Thoracic aorta (tissue), 2 donors: ENCODE data around the gene FAM156A. TPM values are rescaled to one million over a fixed set of nuclear protein-coding genes. Genes with fewer than 3 reads are reported as not detected.
"Not testable (repeated sequence)": the region's sequence is repeated elsewhere in the genome, so short reads cannot be mapped to it uniquely, and the experiment has no call there.

Source experiments
- ATAC-seq: fragments of 150-250 bp; one replicate; pipeline ENCODE4 v1.8.0; 2017; ENCODE audit warnings: low read depth; ENCODE audit not compliant: insufficient number of reproducible peaks, low FRiP score
- DNase-seq: peaks from one replicate; pipeline ENCODE4 v3.0.0-alpha.2; 2020; ENCODE audit warnings: low spot score
- H3K27ac ChIP-seq, 2 donors: fragments of 200-600 bp; sonication (generic); 1 replicate in 1 of 2; 2 replicates in 1 of 2; pipeline ENCODE4 v1.5.1; 2016; ENCODE audit warnings: mild to moderate bottlenecking in 2 of 2, moderate library complexity in 2 of 2
- H3K27me3 ChIP-seq: fragments of 200-600 bp; sonication (generic); replicated peaks from 2 replicates; pipeline ENCODE4 v1.6.0; 2016; ENCODE audit warnings: mild to moderate bottlenecking; ENCODE audit not compliant: insufficient read depth
- H3K36me3 ChIP-seq: fragments of 200-600 bp; sonication (generic); one replicate; pipeline ENCODE4 v1.5.1; 2016
- H3K4me1 ChIP-seq, 2 donors: fragments of 200-600 bp; sonication (generic); 1 replicate in 1 of 2; 2 replicates in 1 of 2; pipeline versions ENCODE4 v1.5.1 to v1.6.0; 2016; ENCODE audit warnings: low read depth in 2 of 2, mild to moderate bottlenecking in 1 of 2; ENCODE audit not compliant: control insufficient read depth in 1 of 2
- H3K4me3 ChIP-seq: fragments of 200-600 bp; sonication (generic); 2 replicates; pipeline ENCODE4 v1.5.1; 2016; ENCODE audit warnings: mild to moderate bottlenecking
- H3K9me3 ChIP-seq: fragments of 200-600 bp; sonication (generic); 2 replicates; pipeline ENCODE4 v1.5.1; 2016
- CTCF ChIP-seq: fragments of 200-600 bp; sonication (generic); IDR thresholded peaks from one replicate; pipeline ENCODE4 v1.5.1; 2019; ENCODE audit warnings: antibody characterized with exemption
- total RNA-seq, 2 donors: library from RNA; depleted of rRNA; stranded (reverse); fragments of >200 nt; gene quantifications; one replicate each; pipeline versions ENCODE4 v1.1.0 to v1.2.3, GENCODE V29; 2016

The FAM156A gene
- 10 to 100 TPM; 44.3 to 55.7 TPM for total RNA-seq

- H3K9me3 ChIP-seq, DNase-seq, H3K4me3 ChIP-seq, H3K27ac ChIP-seq, H3K36me3 ChIP-seq, H3K27me3 ChIP-seq, H3K4me1 ChIP-seq: not testable (repeated sequence)
- ATAC-seq: peak; percentile 89
These were observed at the start of gene FAM156A for GRCh38 chrX:52958113-52958959. TSS of gene FAM156A (minus strand) at chrX:52958518. CDS start at chrX:52948588, 9,930 bp downstream.

GRCh38 chrX:53005327-53005726 is 47.0 kb upstream of the FAM156A start:
- Histone ChIP-seq H3K9me3 (no peaks in the 10 kb centered on the region), H3K4me3 (no peak overlapping the region), H3K27me3 (no peaks in the 10 kb centered on the region), H3K36me3 (no peaks in the 10 kb centered on the region), H3K27ac (no peak overlapping the region), H3K4me1 (no peaks in the 10 kb centered on the region)
- ATAC-seq (no peak), DNase-seq (no peak)
- no peak for TF ChIP-seq CTCF

- no peaks in the 10 kb centered on the region for H3K27me3 ChIP-seq
- ATAC-seq: no peak
- H3K9me3 ChIP-seq: no peaks in the 10 kb centered on the region
- no peak for DNase-seq
- no peaks in the 10 kb centered on the region for H3K36me3 ChIP-seq
- no peak overlapping the region for H3K27ac ChIP-seq
- TF ChIP-seq CTCF: no peak
- no peaks in the 10 kb centered on the region for H3K4me1 ChIP-seq
- no peak overlapping the region for H3K4me3 ChIP-seq
These were observed 46.5 kb upstream of the FAM156A start for GRCh38 chrX:53004811-53005210.

DNA sequence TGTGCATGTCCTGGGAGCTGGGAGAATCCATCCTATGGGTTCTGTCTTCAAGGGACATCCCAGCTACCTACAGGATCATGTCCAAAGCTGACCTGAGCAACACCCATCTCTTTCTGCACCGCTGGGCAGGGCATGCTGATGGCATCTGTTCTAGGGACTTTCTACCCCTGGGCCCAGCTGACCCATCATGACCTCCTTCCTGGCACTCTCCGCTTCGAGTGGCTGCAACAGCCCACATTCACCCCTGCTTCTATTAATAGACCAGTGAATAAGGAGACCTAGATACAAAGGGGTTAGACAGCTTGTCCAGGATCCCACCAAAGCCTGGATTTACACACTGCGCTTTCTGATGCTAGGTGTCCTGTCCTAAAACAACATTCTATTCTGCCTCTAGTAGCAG is 45.7 kb upstream of the FAM156A start:
- Histone ChIP-seq H3K9me3 (no peaks in the 10 kb centered on the region), H3K4me1 (no peaks in the 10 kb centered on the region), H3K4me3 (no peak overlapping the region), H3K36me3 (no peaks in the 10 kb centered on the region), H3K27ac (no peak overlapping the region), H3K27me3 (no peaks in the 10 kb centered on the region)
- no peak for TF ChIP-seq CTCF
- DNase-seq (no peak), ATAC-seq (no peak)

- no peak for ATAC-seq
- Histone ChIP-seq H3K27ac (no peak overlapping the region), H3K4me1 (no peaks in the 10 kb centered on the region), H3K36me3 (no peaks in the 10 kb centered on the region), H3K4me3 (no peak overlapping the region), H3K27me3 (no peaks in the 10 kb centered on the region), H3K9me3 (no peaks in the 10 kb centered on the region)
- DNase-seq: no peak
- no peak for TF ChIP-seq CTCF
These were observed 44.8 kb upstream of the FAM156A start for GRCh38 chrX:53003111-53003510.
